RKO (cell line): ENCODE results near the gene HSPH1.
"Not testable (repeated sequence)": the region's sequence is repeated elsewhere in the genome, so short reads cannot be mapped to it uniquely, and the experiment has no call there.

ENCODE experiments used
- DNase-seq: peaks from one replicate; pipeline ENCODE4 v3.0.0-alpha.2; 2016; ENCODE audit warnings: low spot score

HSPH1 gene

DNA sequence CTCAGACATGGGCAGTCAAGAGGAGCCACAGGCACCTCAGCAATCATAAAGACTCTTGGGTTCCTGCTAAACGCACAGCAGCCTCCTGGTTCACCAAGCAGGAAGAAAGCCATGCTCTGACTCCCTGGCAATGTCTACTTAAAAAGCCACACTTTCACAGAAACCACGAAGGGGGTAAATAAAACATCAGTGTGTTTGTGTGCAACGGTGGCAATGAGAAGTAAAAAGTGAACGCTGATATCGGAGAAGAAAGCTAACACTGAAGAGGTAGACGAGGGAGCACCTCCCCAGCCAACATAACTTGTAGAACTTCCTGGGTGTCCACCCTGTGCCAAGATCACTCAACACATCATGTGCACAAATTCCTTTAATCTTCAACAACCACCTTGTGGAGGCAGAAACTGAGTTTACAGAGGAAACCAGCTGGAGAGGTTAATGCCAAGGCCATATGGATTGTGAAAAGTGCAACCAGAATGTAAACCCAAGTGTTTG lies 30.2 kb downstream of the HSPH1 start:
- no peak for DNase-seq

DNA sequence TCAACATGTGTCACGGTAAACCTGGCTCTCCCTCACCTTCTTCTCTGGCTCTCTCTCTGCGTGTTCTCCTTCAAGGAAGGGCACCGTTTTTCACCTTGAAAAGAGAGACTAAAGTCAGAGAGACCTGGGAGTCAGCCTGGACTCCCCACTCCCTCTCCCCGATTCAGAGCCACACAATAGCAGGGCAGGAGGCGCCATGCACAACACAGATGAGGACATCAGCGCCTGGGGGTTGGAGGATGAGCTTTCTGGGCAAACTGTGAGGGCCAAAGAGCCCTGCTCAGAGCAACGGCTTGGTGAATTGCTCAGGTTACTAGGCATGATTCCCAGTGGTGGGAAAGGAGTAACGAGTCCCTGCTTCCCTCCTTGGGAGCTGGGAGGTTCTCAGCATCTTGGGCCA lies 32.3 kb downstream of the HSPH1 start:
- DNase-seq = no peak

DNA sequence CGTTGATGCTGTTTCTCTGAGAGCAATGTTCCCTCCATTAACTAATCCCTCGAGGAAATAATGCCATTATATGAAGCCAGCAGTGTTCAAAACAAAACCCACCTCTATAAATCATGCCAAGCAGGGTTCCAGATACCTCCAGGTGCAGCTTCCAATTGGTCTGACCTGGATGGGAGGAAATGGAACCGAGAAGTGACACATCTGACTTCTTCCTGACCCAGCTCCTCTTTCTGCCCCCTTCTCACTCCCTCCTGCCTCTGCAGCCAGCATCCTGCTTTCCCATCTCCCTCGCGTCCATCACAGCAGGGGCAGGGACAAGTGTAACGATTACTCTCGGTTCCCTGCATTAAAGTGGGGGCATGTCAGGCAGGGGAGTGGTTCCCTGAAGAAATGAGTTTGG lies 37.5 kb downstream of the HSPH1 start:
- no peak for DNase-seq

DNA sequence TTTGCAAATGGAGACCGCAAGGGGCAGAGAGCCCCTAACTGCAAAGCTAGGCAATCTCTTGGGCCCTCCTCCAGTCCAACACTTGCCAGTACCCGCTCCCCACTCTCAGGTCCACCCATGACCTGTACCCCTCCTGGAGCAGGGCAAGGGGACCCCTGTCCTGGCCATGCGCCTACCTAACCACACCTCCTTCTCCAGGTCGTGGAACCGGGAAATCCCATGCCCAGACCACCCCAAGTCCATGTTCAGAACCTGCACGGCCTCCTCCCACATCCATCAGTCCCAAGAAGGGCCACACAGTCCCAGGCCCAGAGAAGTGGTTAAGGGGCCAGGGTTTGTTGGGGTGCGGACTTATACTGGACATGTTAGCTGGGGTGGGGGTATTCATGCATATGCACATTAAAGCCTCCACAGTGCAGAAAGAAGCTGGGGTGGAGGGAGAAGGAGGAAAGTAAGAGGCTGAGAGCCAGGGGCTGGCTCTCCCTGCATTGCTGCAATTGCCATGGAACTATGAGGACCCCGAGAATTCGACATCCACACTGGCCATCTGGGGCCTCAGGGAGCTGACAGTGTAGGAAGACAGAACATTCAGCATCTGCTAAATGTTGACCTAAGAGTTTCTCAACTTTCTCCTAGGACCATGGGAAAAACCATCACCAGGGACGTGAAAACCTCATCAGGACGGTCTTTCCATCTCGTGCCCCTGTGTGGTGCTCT lies 39.0 kb downstream of the HSPH1 start:
- no peak for DNase-seq

DNA sequence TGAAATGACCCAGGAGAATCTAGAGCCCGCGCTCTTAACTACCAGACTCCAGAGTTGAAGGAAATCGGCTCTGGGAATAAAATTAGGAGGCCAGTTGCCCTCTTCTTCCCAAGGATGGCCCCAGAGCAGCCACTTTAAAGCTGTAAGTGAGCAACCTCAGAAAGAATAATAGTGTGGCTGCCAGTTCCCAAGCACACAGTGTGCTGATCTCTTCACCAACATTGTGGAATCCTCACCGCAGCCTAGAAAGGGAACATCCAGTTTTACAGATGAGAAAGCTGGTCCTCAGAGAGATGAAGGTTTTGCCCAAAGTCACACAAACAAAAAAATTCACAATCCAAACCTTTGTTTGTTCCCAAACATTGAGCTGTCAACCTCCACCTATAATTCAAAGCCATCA lies 39.6 kb downstream of the HSPH1 start:
- no peak for DNase-seq

DNA sequence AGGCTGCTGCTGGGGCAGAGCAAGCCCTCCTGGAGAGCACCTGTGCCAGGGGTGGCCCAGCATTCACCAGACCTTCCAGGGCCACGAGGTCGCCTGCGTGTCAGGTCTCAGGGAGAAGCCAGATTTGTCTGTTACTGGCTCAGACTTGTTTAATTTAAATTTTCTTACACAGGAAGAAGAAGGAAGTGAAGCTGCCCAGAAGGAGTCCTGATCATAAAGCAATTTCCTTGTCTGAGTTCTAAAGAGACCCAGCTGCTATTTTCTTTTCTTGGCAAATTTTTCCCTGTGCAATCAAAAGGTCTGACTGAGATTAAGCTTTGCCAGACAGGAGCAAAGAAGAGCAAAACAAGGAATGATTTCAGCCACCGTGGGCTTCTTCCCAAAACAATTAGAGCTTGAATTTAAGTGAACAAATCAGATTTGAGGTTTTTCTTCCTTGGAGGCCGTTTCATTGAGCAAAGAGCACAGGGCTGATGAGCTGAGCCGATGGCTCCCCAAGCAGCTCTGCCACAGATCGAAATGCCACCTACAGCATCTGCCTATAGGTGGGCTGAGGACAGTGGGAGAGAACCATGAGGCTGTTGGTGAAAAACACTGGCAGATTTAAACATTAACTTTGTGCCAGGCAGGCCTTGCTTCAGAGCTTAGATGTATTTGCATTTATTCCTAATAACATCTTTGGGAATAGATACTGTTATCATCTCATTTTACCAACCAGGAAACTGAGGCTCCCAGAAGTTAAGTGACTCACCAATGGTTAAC lies 40.1 kb downstream of the HSPH1 start:
- DNase-seq = no peak

DNA sequence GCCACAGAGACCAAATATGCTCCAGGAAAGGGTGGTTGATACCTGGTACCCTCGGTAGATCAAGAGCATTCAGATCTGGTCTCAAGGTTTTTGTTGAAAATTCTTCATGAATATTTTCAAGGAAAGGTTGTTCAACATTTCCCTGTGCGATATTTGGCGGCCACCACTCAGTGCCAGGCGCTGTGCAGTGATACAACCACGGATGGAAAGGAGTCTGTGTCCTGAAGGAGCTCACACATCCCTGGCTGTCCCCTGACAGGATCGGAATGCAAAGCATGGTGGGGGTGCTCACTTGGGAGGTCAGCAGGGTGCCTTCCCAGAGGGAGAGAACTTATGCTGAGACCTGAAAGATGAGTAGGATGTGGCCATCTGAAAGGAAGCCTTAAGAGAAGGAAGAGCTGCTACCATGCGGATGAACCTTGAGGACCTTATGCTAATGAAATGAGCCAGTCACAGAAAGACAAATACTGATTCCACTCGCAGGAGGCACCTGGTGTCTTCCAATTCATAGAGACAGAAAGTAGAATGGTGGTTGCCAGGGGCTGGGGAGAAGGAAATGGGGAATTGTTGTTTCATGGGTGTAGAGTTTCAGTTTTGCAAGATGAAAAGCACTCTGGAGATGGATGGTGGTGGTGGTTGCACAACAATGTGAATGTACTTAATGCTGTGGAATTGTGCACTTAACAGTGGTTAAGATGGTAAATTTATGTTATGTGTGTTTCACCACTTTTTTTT lies 41.6 kb downstream of the HSPH1 start:
- no peak for DNase-seq

DNA sequence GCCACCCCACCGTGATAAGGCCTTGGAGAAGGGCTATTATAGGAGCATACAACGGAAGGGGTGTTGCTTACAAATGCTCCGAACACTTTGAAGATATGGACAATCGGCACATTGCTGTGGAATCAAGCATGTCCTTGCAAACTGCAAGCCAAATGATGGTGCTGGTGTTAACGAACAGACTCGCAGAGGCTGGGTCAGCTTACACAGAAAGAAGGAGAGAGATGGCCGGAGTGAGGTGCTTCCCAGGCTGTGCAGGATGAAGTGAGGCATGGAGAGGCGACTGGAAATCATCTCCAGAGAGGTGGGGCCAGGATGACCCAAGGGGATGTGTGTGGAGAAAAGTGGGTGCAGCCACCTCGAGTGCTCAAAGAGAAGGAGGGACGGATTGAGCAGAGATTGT lies 42.2 kb downstream of the HSPH1 start:
- DNase-seq = no peak

DNA sequence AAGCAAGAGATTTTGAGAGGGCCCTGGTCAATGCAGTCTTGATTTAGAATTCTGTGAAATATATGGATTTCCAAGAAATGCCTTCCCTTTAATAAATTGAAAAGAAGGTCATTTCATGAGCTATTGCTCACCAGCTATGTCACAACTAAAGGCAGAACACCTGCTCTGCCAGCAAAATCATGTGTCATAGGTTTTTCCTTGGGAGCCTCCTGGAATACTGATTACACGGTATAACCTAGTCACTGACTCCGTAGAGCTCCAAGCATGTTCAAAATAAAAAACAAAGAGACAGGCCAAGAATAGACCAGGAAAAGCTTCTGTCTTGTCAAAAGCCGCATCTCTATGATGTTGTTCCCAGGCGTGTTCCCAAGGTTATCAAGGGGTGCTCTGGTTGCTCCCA lies 45.5 kb downstream of the HSPH1 start:
- DNase-seq = no peak

DNA sequence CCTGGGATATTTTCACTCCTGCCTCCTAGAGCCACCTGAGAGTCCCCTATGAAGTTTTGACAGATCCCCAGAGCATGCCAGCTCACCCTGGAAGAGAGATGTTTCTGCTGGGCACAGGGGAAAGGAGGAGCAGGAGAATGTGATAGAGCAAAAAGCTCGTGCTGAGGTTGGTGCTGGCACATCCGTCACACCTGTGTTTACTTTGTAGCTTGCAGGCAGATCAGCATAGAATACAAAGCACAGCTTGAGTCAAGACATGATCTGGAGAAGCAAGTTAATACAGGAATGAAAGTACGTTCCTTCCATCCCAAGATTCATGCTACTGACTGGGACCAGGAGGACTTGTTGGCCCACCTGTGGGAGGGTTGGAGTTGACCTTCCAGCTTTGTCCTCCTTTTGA lies 46.1 kb downstream of the HSPH1 start:
- DNase-seq = no peak

DNA sequence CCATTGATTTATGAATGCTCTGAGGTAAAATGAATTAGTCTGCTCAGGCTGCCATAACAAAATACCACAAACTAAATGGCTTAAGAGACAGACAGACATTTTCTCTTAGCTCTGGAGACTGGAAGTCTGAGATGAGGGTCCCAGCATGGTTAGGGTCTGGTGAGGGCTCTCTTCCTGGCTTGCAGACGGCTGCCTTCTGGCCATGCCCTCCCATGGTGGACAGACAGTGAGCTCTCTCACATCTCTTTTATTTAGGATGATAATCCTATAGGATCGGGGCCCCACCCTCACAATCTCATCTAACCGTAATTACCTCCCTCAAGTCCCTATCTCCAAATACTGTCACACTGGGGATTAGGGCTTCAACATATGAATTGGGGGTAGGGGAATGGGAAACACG lies 47.1 kb downstream of the HSPH1 start:
- DNase-seq = no peak

DNA sequence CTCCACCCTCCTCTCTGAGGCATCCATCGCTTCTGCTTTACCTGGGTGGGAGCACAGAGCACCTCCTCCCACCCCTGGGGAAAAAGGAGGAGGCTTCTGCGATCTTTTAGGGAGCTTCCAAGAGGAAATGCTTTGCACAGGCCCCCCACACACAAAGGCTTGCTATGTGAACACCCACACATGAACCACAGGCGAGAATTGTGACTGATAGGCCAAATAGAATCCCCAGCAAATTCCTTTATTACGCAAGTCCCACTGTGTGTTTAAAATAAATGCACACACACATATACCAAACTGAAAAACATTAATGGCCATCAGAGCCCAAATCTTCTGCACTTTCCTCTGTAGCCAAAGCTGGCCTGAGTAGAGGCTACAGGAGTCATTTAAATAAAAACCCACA lies 50.6 kb downstream of the HSPH1 start:
- DNase-seq = no peak

DNA sequence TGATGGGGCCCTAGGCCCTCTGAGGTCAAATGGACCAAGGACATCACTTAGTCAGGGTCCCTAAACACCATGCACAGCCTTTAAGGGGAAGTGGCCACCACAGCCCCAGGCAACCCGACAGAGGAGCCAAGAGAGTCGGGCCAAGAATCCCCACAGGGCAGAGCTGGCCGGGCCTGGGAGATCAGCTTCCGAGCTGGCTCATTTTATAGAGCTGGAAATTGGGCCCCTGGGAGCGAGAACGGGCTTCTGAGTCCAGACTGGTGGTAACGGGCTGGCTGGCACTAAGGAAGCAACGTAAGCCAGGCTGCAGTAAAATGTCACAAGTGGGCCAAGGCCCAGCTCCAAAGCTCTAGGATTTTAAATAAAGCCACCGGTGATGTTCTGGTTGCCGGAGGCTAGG lies 51.1 kb downstream of the HSPH1 start:
- DNase-seq = no peak

DNA sequence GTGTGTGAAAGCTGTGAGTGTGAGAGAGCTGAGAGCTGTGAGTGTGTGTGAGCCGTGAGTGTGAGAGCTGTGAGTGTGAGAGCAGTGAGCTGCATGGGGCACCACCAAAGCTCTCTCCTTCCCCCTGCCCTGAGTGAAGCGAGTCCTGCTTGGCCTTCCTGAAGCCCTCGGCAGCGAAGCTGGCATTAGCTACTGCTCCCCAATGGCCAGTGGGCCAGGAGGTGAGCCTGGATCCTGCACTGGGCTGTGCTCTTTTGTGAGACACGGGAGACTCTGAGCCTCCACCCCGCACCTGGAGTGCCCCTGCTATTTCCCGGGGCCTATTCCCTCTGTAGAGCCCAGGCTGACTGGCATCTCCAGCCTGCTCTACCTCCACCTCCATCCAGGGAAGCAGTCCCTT lies 51.5 kb downstream of the HSPH1 start:
- DNase-seq = no peak

DNA sequence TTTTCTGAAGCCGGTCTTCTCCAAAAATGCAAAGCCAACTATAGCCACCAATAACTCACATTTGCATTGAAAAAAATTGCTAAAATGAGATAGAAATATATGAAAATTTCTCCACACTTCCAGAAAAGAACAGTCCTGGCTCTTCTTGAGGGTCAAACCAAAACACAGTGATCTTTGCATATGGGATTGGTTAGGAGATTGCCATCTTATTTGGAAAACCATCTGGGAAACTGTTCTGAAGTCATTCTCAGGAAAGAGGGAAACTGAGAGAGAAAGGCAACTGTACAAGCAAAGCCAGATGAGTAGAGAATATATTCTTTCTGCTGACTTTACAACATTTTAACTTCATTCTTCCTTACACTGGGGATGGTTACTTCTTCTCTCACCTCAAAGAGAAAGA lies 54.6 kb downstream of the HSPH1 start:
- DNase-seq = no peak

DNA sequence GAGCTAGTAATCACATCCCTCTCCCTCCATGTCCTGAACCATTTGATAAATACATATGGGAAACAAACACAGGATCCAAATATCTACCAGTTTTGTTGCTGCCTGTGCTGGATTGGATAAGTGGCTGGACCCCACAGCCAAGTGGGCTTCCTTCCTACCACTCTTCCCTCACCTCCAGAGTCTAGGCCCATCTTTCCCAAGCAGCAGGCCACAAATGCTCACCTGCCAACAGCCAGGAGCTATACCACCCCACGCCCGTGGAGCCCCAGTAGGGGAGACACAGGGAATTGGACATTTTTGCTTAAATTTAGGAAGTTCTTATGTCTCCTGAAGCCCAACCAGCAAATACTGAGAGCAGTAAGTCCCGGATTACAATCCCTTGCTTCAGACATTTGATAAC lies 55.8 kb downstream of the HSPH1 start:
- no peak for DNase-seq

DNA sequence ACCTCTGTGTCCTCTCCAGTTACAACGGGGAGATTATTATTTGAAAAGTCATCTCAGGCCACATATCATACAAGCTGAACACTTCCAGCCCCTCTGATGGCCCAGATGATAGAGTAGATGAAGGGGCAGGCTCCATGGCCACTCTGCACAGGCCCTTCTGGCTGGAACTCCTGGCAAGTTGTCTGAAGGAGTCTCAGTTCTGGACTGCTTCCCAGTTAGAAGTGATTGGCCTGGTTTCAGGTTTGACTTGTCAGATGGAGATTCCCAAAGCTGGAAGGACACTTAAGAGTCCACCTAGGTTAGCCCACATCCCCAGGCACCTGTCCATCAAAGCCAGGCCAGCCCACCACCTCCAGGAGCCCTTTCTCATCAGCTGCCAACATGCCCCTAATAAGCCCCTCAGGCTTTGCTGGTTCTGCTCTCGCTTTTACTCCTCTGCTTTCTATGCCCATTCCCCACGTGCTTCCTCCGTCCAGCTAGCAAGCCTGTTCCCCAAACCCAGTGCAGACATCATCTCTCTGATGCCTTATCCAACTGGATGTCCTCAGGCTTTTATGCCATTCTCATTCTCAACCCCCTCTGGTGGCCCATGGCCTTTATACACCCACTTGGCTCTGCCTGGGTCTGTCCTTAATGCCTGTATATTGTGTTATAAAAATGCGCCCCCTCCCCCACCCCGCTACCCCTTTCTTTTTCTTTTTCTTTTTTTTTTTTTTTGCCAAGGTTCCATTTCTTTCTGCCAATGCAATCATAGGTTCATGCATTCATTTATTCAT lies 56.5 kb downstream of the HSPH1 start:
- no peak for DNase-seq

DNA sequence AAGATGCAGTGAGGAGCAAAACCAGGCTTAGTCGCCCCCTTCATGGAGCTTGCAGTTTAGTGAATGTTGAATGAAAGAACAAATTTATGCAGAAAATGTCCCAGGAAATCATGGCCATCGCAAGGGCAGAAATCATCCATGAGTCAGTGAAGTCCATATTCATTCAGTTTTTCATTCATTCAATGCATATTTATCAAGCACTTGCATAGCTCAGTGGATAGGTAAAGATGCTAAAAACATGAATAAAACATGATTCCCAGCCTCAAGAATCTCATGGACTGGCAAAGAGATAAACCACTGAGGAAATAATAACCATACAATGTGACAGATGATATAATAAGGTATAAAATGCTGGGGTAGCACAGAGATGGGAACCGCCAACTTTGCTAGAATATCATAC lies 58.8 kb downstream of the HSPH1 start:
- no peak for DNase-seq

DNA sequence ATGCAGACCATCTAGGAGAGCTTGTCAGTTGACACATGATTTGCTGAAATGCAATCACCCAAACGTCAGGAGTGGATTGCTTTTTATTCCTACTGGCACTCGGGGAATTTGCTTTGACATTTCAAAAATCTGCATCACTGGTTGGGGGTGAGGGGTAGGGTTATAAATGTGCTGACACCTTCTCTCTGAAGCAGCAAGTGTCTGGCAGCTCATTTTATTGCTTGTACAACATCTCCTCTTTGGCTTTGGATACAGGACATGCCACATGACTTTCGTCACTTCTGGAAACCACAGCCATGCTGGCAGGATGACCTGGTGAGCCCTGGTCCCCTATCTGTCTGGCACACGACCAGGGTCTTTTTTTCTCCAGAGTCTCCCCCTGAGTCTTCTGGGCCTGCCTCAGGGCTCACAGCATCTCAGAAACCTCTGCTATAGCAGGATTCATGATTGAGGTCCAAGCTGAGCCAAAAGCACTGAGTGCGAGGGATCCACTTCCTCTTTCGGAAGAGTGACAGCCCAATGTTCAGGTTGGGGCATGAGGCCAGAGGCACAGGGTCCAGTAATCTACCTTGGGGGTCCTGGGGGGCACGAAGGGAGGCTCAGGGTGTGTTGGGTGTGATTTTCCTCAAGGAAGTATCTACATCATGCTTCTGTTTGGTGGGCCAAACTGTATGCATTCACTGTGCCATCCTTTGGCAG lies 60.1 kb downstream of the HSPH1 start:
- DNase-seq = no peak

DNA sequence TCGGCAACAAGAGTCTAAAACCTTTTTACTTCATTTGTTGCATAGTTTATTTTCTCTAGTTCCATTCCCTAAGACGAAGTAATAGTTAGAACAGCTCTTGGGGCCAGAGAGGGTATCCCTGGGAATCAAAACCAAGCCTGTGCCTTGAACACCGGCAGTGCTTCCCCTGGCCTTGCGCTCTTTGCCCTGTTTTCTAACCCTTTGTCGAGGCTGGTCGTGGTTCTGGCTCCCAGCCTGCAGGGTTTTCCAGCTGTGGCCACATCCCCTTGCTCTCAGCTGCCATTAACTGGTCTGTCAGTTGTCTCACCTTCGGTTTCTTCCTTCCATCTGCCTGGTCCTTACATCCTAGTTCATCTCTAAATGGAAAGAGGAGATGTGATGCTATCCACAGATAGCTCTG lies 61.0 kb downstream of the HSPH1 start:
- DNase-seq = no peak

DNA sequence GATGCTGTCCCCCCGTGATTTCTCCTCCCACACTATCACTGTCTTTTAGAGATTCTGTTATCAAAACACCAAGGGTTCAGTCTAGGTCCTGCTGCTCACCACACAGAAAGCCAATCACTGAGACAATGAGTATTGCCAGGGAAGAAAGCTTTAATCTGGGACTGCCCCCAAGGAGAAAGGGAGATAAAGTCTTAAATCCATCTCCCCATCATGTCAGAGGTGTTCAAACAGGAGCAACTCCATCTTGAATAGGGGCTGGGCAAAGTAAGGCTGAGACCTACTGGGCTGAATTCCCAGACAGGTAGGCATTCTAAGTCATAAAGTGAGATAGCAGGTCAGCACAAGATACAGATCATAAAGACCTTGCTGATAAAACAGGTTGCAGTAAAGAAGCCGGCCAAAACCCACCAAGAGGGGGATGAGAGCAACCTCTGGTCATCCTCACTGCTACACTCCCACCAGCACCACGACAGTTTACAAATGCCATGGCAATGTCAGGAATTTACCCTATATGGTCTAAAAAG lies 63.7 kb downstream of the HSPH1 start:
- DNase-seq = not testable (repeated sequence)
